ENCODE data around the gene CHRM2. TPM values are rescaled to one million over a fixed set of nuclear protein-coding genes. Genes with fewer than 3 reads are reported as not detected.

Gene CHRM2
- total and polyA plus RNA-seq, 2 of the 8 experiments (the other 6 are each of a cell fraction or from before 2014, with no cell fraction given), result 0.17 to 0.32 TPM

DNA sequence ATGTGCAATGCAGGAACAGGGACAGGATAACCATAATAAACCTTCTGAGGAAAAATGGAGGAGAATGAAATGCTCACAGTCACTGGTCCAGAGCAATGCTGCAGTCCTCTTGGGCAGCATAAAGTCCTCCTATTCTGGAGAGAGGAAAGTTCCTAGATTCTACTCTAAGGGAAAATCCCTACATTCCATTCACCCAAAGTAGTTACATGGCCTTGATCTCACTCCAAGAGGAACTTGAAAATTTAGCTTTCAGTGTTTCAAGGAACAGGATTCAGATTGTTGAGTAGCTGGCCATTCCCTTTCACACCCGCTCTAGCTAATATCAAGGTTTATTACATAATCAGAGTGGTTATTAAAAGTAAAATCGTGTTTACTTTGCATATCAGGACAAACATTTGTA, 168.3 kb downstream of the CHRM2 start:
- no peak overlapping the region for H2AFZ ChIP-seq (ENCODE audit: low read length)
- H3K9ac ChIP-seq (replicated peaks in 1 of 4; ENCODE audit: extremely low read depth in 1 of 4, low read depth in 3 of 4, low read length in 3 of 4), result no peak overlapping the region
- no peak for DNase-seq (ENCODE audit: low read depth in 1 of 2, low spot score in 2 of 2)
- no peak overlapping the region for H2BK12ac ChIP-seq (ENCODE audit: low read depth, low read length)
- H3K4ac ChIP-seq (replicated peaks; ENCODE audit: insufficient read length, low read depth, low read length), result no peak overlapping the region
- no peak overlapping the region for H3K14ac ChIP-seq (ENCODE audit: insufficient read length)
- no peak overlapping the region for H2BK120ac ChIP-seq (replicated peaks; ENCODE audit: low read depth, low read length)
- no peak overlapping the region for H2BK20ac ChIP-seq (ENCODE audit: low read length)
- no peak overlapping the region for H4K91ac ChIP-seq (replicated peaks; ENCODE audit: insufficient read length, low read length)
- H3K23me2 ChIP-seq (ENCODE audit: low read depth, low read length), result no peaks in the 10 kb centered on the region
- H3K4me1 ChIP-seq (replicated peaks in 1 of 4; ENCODE audit: control insufficient read depth in 3 of 4, insufficient read depth in 4 of 4, low read length in 3 of 4), result no peaks in the 10 kb centered on the region
- TF ChIP-seq SP4 (IDR thresholded peaks at IDR 0.05; ENCODE audit: low read length) (no peak), RAD21 (IDR thresholded peaks at IDR 0.05 in 1 of 2, conservative IDR thresholded peaks at IDR 0.05 in 1 of 2; ENCODE audit: low read depth in 2 of 2, low read length in 2 of 2) (no peak), TAF1 (IDR thresholded peaks at IDR 0.05; ENCODE audit: low read depth, low read length) (no peak), GABPA (IDR thresholded peaks at IDR 0.05; ENCODE audit: borderline replicate concordance, insufficient read depth, low read length) (no peak), KDM1A (IDR thresholded peaks at IDR 0.05; ENCODE audit: borderline replicate concordance, low read length) (no peak), CBX5 (IDR thresholded peaks at IDR 0.05; ENCODE audit: low read depth, low read length) (no peak), JUND (IDR thresholded peaks at IDR 0.05; ENCODE audit: low read length) (no peak), ASH2L (IDR thresholded peaks at IDR 0.05; ENCODE audit: low read length) (no peak), TBP (IDR thresholded peaks at IDR 0.05; ENCODE audit: low read depth, low read length) (no peak), CBX8 (IDR thresholded peaks at IDR 0.05; ENCODE audit: borderline replicate concordance, low read depth, low read length) (no peak)
- H3K18ac ChIP-seq (ENCODE audit: extremely low read depth, low read length), result no peak overlapping the region
- POLR2A ChIA-PET (ENCODE audit: partially characterized antibody), result no interaction called here
- CTCF ChIA-PET (ENCODE audit: partially characterized antibody), result no interaction called here
- no peak overlapping the region for H3K4me2 ChIP-seq (ENCODE audit: insufficient read depth in 1 of 2, low read depth in 2 of 2, low read length in 2 of 2)
- H3K56ac ChIP-seq (replicated peaks; ENCODE audit: insufficient read length, low read depth, low read length), result no peak overlapping the region
- no peaks in the 10 kb centered on the region for H3K9me3 ChIP-seq (ENCODE audit: insufficient read depth in 2 of 2, low read depth in 1 of 2, low read length in 1 of 2)
- H4K20me1 ChIP-seq (replicated peaks in 1 of 2; ENCODE audit: control insufficient read depth in 1 of 2, insufficient read depth in 2 of 2, low read length in 2 of 2), result no peaks in the 10 kb centered on the region
- 98% methylated on average over 2 of the region's 2 CpGs; no CpG with 5 or more reads in 1 of the 2 experiments for WGBS, 2 experiments (ENCODE audit: extremely low coverage in 1 of 2, insufficient coverage in 1 of 2, insufficient read length in 1 of 2, insufficient replicate concordance in 2 of 2, low coverage in 1 of 2, low lambda C conversion rate in 2 of 2, missing lambda C conversion rate in 1 of 2)
- no peaks in the 10 kb centered on the region for H3K79me2 ChIP-seq (ENCODE audit: control insufficient read depth in 1 of 2, insufficient read depth in 2 of 2, low read length in 2 of 2)
- no peak overlapping the region for H4K8ac ChIP-seq (ENCODE audit: extremely low read depth, insufficient read depth, low read length)
- H2BK15ac ChIP-seq (ENCODE audit: low read length), result no peak overlapping the region
- H4K5ac ChIP-seq (ENCODE audit: insufficient read length, low read depth, low read length), result no peak overlapping the region
- no peak overlapping the region for H3K23ac ChIP-seq (ENCODE audit: insufficient read length)
- FAIRE-seq, result no peak
- H3K27ac ChIP-seq (ENCODE audit: low read depth, low read length), result no peak overlapping the region
- H3K27me3 ChIP-seq (replicated peaks in 1 of 4; ENCODE audit: control insufficient read depth in 3 of 4, extremely low read depth in 1 of 4, insufficient read depth in 3 of 4, low read length in 3 of 4), result no peaks in the 10 kb centered on the region
- H2BK5ac ChIP-seq (ENCODE audit: low read depth, low read length), result no peak overlapping the region
- no peak overlapping the region for H2AK5ac ChIP-seq (ENCODE audit: low read depth, low read length)
- H3K79me1 ChIP-seq (ENCODE audit: low read depth, low read length), result no peaks in the 10 kb centered on the region
- H3K4me3 ChIP-seq (ENCODE audit: extremely low read depth in 1 of 4, insufficient read depth in 2 of 4, low read depth in 3 of 4, low read length in 4 of 4), result no peak overlapping the region
- no peaks in the 10 kb centered on the region for H3K36me3 ChIP-seq (ENCODE audit: control insufficient read depth in 2 of 4, insufficient read depth in 4 of 4, low read length in 3 of 4)

Measured in H1 (cell line).